Measurements from ENCODE around the gene FLOT1.

Gene FLOT1

GRCh38 chr6:30678964-30679726 is 63.3 kb downstream of the FLOT1 start:
- DNase-seq, result peak; percentile 92

Data from retina (tissue), 1 donor.